SW480 (cell line): ENCODE results near the gene C21orf58.
A peak's percentile ranks its signal among the peaks of the same experiment; 100 is the strongest.

Source experiments
- DNase-seq: peaks from one replicate; pipeline ENCODE4 v3.0.0-alpha.2; 2016; ENCODE audit warnings: low spot score

The C21orf58 gene

DNA sequence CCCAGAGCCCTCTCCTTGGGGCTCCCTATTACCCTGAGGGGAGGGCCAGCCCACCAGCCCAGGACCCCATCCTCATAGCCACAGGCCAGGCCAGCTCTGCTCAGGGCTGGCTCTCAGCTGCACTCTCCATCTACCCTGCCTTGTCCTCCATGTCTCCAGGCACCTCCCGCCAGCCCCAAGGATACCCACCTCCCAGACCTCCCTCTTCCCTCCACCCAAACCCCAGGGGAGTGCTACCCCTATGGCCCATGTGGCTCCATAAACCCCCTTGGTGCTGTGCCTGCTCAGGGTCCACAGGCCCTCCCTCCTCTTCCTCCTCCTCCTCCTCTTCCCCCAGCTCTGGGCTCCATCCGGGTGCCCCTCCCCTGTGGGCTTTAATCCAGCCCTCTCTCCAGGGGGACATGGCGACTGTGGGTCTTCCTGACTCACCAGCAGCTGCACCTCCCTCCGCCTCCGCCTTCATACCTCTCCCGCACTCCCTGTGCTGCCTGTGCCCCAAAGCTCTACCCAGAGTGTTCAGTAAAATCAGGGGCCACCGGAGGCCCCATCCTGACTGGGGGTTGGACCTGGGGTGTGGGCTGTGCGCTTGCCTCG is 28.4 kb downstream of the C21orf58 start:
- peak; percentile 51 for DNase-seq

- peak; percentile 36 for DNase-seq
These were observed 29.0 kb downstream of the C21orf58 start for GRCh38 chr21:46294647-46295176.

GRCh38 chr21:46291561-46291960 is 32.1 kb downstream of the C21orf58 start:
- DNase-seq, result no peak

GRCh38 chr21:46289655-46290179 is 34.0 kb downstream of the C21orf58 start:
- DNase-seq, result no peak

GRCh38 chr21:46287541-46287940 is 36.1 kb downstream of the C21orf58 start:
- no peak for DNase-seq

DNA sequence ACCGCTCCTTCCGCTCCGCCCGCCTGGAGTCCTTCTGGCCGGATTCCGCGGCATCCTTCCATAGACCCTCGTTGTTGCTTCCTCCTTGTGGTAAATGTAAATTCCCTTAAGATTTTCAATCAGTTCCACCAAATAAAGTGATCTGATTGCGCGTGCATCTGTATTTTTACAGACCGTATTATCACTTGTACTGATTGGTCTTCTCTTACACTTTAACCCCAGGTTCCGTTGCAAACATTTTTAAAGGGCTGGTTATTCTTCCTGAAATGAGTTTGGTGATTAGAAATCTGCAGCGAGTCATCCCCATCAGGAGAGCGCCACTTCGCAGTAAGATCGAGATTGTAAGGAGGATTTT is 37.0 kb downstream of the C21orf58 start:
- no peak for DNase-seq

- peak; percentile 93 for DNase-seq
These were observed 37.7 kb downstream of the C21orf58 start, which contains the start of gene YBEY for GRCh38 chr21:46285761-46286647. TSS of gene YBEY (plus strand) at chr21:46286342. CDS start at chr21:46286914, 572 bp downstream.

GRCh38 chr21:46285206-46285661 is 38.4 kb downstream of the C21orf58 start, which contains the start of gene MCM3AP:
TSS of gene MCM3AP (minus strand) at chr21:46285611. CDS start at chr21:46285286, 325 bp downstream.
- DNase-seq, result no peak

- no peak for DNase-seq
These were observed 38.9 kb downstream of the C21orf58 start for GRCh38 chr21:46284733-46285132.

DNA sequence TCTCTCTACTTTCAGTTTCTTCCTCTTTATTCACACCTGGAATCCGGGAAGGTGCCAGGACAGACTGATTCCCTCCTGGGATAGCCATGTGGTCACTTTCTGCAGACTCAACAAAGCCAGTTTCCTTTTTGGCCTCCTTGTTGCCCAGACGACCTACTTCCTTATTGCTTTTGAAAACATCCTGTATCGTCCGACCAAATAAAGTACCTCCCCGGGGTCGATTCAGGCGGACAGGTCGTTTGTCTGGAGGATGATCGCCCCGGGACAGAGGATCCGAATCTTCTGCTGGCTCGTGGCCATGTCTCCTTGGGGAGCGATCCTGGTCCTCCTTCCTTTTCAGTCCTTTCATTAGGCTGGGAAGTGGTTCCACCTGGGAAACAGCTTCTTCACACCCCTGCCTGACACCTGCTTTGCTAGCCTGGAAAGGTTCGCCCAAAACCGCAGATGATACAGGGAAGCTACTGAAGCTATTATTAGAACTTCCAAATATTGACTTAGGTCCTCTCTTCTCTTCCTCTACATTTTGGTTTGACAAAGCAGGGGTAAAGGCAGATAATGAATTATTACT is 39.5 kb downstream of the C21orf58 start:
- no peak for DNase-seq

DNA sequence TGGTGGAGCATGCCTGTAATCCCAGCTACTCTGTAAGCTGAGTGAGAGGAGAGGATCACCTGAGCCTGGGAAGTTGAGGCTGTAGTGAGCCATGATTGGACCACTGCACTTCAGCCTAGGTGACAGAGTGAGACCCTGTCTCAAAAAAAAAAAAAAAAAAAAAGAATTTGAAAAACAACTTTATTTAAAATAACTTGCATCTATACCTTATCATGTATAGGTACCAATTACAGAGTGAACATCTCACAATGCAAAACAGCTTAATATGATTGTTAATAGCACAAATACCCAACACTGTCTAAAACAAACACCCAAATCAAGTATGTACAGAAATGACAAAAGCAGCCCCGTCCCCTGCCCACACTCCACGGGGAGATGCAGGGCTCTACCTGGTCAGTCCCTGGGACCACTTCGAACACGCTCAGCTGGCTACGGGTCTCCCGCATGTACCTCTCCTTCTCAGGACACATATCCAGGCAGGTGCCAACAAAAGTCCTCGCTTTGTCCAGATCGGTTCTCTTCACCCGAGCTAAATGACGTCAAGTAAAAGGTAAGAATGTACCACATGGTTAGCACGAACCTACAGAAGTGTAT is 48.8 kb downstream of the C21orf58 start:
- DNase-seq, result no peak

GRCh38 chr21:46273341-46273740 is 50.3 kb downstream of the C21orf58 start:
- DNase-seq, result no peak

DNA sequence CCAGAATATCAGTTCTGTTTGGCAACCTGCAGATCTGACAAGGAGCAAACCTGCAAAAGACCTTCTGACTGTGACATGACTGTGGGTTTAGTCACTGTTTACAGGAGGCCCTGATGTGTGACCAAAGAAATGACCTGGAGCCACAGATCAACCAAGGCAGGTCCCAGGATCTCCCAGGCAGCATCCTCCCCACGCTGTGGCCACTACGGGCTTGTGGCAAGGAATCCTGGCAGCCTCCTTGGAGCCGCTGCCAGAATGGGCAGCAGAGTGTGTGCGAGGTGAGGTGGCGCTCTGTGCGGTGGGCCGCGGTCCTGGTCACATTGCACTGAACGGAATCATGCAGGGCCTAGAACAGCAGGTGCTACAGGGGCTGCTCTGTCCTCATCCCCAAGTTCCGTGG is 54.2 kb downstream of the C21orf58 start:
- DNase-seq, result no peak

DNA sequence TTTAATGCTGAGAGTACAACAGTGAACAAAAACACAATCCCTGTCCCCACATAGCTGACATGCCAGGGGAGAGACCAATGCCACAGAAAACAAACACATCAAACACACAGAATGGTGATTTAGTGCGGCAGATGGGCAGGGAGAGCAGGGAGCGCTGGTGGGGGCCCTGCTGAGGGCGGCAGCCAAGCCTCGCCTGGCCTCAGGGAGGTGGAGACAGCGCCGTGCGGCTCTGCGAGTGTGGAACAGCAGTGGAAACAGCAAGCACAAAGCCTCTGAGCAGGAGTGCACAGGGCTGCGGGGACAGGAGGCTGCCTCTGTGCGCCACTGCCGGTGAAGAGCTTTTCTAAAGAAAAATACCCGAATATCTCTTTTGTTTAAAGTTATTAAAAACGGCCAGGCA is 55.3 kb downstream of the C21orf58 start:
- DNase-seq, result no peak

DNA sequence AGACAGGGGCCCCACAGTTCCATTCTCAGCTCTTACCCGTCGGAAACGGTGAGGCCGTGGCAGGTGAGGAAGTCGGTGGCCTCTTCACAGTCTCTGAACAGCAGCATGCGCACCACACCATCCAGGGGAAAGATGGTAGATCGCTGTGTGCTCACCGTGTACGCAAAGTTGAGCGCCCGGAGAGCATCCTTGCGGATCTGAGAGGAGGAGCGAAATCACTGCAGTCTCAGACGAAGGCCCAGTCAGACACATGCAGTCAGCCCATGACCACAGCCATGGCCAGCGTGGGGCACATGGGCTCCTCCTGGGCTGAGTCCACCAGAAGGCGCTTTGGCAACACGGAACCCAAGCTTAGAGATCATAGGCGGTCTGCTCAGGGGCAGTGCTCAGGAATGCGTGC is 56.7 kb downstream of the C21orf58 start:
- DNase-seq, result no peak

DNA sequence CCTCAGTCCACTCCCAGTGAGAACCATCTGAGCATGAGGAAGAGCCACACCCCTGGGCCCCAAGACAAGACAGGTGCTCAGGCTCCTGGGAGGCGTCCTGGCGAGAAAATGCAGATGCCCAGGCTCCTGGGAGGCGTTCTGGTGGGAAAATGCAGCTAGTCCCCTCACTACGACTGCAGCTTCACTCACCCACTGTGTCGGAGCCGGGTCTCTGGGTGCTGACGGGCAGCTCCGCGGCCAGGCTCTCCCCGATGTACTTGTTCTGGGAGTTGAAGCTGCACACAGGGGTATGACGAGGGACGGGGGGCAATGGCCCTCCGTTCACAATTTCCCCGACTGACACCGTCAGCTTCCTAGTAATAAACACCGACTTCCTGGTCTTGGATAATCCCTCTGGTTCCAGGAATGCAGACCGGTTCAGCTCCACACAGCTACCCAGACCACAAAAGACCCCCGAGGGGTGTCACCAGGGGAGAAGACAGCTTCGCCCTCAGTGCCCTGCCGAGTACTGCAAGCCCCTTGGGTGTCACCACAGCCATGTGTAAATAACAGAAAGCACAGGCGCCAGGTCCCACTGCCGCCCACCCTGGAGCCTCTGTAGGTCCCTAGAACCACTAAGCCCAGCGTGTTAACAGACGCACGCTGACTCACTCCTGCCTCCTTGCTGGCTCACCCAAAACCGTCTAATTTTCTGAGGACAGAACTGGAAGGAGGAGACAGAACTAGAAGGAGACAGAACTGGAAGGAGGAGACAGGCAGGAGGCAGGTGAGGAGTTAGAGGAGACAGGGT is 57.7 kb downstream of the C21orf58 start:
- no peak for DNase-seq

- DNase-seq, result no peak
These were observed 59.0 kb downstream of the C21orf58 start for GRCh38 chr21:46264690-46265144.

DNA sequence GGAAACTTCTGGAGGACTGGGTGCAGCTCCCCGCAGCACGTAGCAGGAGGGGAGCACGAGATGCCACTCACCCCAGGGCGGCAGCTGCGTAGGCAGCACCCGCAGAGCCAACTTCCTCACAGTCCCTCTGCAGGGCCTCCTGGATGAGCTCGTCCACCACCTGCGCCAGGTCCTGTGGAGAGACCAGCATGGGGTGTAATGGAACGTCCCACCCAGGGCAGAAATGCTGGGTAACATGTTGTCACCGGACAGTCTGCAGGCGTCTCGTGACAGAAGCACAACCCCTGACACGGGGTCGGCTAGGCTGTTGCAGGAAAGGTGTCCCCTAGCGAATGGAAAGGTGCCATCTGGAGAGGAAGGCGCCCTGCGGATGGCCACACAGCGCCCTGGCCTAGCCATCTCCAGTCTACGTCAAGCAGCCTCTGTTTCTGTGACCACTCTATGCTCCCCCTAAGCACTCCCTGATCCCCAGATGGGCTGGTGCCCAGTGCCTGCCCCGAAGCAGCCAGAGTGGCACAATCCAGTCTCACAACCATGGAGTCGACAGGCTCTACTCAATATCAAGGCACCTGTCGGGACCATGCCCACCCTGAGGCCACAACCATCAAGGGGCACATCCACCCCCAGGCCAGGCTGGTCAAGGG is 59.5 kb downstream of the C21orf58 start:
- no peak for DNase-seq

DNA sequence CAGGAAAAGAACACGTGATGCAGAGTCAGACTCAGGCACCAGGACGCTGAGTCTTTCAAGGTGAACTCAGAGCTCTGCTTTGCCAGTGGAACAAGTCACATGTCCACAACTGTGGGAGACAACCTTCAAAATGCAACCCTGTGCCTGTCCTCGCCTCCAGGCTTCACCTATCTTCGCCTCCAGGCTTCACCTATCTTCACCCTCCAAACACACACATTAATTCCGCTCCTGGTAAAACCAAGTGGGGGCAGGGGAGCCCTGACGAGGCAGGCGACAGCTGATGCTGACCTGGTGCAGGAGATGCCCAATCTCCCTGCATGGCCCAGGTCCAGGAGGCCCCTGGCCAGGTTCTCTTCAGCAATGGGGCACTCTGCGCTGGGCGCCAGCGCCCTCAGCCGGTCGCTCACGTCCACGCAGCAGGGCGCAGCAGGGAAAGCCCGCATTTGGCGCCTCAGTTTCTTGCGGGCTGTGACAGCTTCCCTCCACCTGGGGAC is 67.1 kb downstream of the C21orf58 start:
- DNase-seq, result no peak

DNA sequence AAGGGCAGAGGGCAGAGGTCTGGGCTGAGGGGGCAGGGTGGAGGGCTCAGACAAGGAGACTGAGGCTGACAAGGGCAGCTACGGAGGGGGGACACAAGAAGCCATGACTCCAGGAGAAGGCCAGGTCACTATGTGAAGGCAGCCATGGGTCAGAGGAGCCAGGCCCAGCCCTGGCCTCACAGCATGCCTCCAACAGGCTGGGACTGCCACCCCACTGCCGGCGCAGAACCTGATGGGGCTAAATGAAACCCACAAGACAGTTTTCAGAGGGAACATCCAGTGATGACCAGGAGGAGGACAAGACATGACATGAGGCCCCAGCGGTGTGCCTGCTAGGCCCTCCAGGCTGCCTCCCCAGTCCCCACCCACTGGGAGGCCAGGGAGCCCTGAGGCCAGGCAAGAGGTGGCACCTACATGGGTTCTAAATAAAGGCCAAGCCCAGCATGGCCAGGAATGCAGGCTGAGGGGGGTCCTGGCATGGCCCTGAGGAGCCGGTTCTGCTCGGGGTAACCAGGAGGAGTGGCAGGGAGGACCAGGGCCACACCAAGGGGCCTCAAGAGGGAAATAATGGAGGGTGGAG is 67.8 kb downstream of the C21orf58 start:
- DNase-seq, result no peak
